Measurements from ENCODE around the gene DYNAP.

GRCh38 chr18:54590945-54591344 is at the start of gene DYNAP:
- TF ChIP-seq CHD4 (IDR thresholded peaks at IDR 0.05; ENCODE audit: borderline replicate concordance) (no peak), SMC3 (IDR thresholded peaks at IDR 0.05) (no peak), RAD21 (conservative IDR thresholded peaks at IDR 0.05 in 1 of 2, IDR thresholded peaks at IDR 0.05 in 1 of 2) (no peak)

All from A549 (cell line).